ENCODE data around the gene DCP1B.

The DCP1B gene

GRCh38 chr12:2004113-2004929 lies at the start of gene DCP1B:
Gene DCP1B, minus strand, starts transcription at chr12:2004457. Its CDS starts 26 bp downstream, at chr12:2004431.
- peak; percentile 94 for DNase-seq

GRCh38 chr12:2053691-2054090 lies 49.4 kb upstream of the DCP1B start:
- no peak for DNase-seq

- DNase-seq = peak; percentile 29
Observed at GRCh38 chr12:2052826-2053678, 48.8 kb upstream of the DCP1B start, which contains the start of gene CACNA1C. Gene CACNA1C, plus strand, starts transcription at chr12:2052987. Its CDS starts 576 bp downstream, at chr12:2053563.

- DNase-seq = no peak
Observed at GRCh38 chr12:2051700-2052621, 47.7 kb upstream of the DCP1B start.

- DNase-seq = no peak
Observed at GRCh38 chr12:2049604-2050540, 45.6 kb upstream of the DCP1B start.

GRCh38 chr12:2047752-2048151 lies 43.5 kb upstream of the DCP1B start:
- DNase-seq = no peak

- DNase-seq = no peak
Observed at GRCh38 chr12:2046957-2047356, 42.7 kb upstream of the DCP1B start.

GRCh38 chr12:2044165-2044564 lies 39.9 kb upstream of the DCP1B start:
- DNase-seq = no peak

GRCh38 chr12:2043054-2043453 lies 38.8 kb upstream of the DCP1B start:
- DNase-seq = no peak

GRCh38 chr12:2039034-2039433 lies 34.8 kb upstream of the DCP1B start:
- DNase-seq = no peak

- DNase-seq = no peak
Observed at GRCh38 chr12:2035431-2036055, 31.3 kb upstream of the DCP1B start.

- peak; percentile 86 for DNase-seq
Observed at GRCh38 chr12:2034633-2035430, 30.6 kb upstream of the DCP1B start.

- DNase-seq = no peak
Observed at GRCh38 chr12:2032506-2032905, 28.2 kb upstream of the DCP1B start.

GRCh38 chr12:2029851-2030250 lies 25.6 kb upstream of the DCP1B start:
- DNase-seq = no peak

- no peak for DNase-seq
Observed at GRCh38 chr12:2027351-2027750, 23.1 kb upstream of the DCP1B start.

GRCh38 chr12:2023365-2023764 lies 19.1 kb upstream of the DCP1B start:
- no peak for DNase-seq

- no peak for DNase-seq
Observed at GRCh38 chr12:2020511-2020910, 16.3 kb upstream of the DCP1B start.

GRCh38 chr12:2019126-2019525 lies 14.9 kb upstream of the DCP1B start:
- DNase-seq = no peak

GRCh38 chr12:2018391-2018790 lies 14.1 kb upstream of the DCP1B start:
- DNase-seq = no peak
